Hematopoietic multipotent progenitor cell treated with erythropoietin and hydrocortisone succinate and interleukin-3 and kit ligand, for 4 days (in vitro differentiated cells): ENCODE data around the gene SUGCT.
"Not testable (repeated sequence)": the region's sequence is repeated elsewhere in the genome, so short reads cannot be mapped to it uniquely, and the experiment has no call there.

ENCODE experiments used
- DNase-seq: peaks from one replicate; pipeline ENCODE4 v3.0.0-alpha.2; 2015

SUGCT gene

DNA sequence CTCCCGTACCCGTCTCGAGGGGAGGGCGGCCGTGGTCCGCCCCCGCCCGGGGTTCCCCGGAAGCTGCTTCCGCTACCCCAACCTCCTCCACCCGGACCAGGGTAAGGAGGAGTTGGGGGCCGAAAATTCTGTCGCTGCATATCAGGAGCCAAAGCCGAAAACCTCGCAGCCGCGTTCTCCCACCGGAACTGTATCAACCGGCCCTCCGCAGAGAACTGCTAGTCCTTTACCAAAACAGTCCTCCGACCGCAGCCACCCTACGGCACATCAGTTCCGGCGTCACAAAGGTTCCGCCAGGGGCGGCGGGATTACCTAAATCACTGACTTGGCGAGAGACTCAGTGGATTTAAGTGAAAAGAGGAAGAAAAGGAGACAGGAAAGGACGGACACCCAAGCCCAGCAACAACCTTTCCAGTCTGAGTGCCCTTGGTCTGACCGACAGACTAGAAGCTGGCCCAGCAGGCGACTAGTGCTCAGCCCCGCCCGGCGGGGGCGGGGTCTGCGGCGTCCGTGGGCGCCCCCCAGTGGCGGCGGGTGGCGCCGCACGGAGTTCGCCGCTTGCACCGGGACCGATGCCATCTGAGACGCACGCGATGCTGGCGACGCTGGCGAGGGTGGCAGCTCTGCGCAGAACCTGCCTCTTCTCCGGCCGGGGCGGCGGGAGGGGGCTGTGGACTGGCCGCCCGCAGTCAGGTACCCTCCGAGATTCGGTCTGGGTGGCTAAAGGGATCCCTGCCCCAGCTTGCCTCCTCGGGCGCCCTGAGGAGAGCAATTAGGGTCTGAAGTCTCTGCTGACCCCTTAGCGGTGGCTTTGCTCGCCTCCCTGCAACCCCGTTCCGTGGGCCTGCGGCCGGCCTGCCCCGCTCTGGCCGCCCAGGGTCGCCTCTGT, at the start of gene SUGCT, which contains the start of gene MPLKIP:
TSS of gene SUGCT (plus strand) at position 578 of the 889 bp plus-strand sequence.
TSS of gene MPLKIP (minus strand) at position 195 of the 889 bp plus-strand sequence. CDS start at position 140, 55 bp downstream.
- DNase-seq, result peak; percentile 93

GRCh38 chr7:40092182-40092581, 42.6 kb upstream of the SUGCT start:
- no peak for DNase-seq

- no peak for DNase-seq
These were observed 41.0 kb upstream of the SUGCT start for GRCh38 chr7:40093631-40094350.

DNA sequence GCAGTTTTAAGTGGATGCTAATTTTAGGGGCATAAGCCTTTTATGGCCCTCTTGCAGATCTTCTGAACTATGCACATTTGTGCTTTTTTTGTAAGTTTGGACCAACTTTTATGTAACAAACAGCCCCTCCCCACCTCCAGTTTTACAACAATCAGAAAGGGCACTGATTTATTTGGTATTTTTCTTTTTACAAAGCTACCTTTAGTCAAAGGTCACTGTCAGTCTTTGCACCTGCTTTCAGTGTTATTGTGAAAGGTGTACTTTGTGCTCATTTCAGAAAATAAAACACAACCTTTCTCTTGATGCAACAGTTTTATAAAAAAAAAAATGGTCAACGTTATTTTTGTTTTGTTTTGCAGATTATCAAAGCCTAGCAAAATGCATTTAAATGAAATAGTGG, 39.6 kb upstream of the SUGCT start:
- DNase-seq, result no peak

DNA sequence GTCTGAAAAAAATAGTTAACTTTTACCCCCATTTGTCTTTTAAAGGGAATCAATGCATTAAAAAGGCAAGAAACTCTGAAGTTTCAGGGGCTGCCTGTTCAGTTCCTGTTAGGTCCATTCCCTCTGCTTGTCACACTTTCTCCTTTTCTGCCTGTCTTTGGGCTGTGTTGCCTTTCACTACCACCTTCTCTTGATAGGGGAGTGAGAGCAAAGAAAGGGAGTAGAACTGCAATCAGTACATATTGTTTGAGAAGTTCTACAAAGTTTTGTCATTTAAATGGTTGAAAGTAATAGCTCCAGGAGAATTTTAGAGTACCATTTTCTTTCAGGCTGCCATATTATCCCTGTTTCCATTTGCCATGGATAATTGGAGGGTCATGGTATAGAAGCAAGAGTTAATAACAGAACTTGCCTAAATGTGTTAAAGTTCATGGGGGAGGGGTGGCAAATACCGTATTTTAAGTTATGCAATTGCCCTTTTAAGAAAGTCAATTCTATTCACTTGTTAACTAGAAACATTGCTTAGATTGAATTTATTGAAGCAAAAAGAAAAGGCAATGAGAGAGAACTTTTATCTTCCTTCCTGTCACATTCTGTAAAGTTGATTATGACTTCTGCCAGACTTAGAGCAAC, 39.0 kb upstream of the SUGCT start:
- DNase-seq, result no peak

GRCh38 chr7:40097728-40098127, 37.1 kb upstream of the SUGCT start:
- DNase-seq, result no peak

DNA sequence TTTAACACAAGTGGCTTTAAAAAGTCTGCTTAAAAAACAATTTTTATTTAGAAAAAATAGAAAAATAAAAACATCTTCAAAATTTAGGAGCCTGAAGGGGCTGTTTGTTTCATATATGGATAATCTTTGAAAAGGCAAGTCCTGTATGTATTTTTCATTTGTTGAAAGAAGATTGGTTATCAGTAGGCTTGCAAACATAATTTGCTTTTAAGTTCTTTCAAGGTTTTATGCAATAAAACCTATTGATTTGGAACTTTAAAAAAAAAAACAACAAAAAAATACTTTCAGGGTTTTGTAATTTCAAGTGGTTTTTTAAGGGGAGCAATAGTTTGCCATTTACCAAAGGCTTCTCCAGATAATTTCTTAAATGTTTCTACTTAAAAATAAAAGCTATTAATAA, 36.0 kb upstream of the SUGCT start:
- no peak for DNase-seq

GRCh38 chr7:40099837-40100236, 35.0 kb upstream of the SUGCT start:
- no peak for DNase-seq

GRCh38 chr7:40101201-40101600, 33.6 kb upstream of the SUGCT start:
- DNase-seq, result no peak

- DNase-seq, result no peak
These were observed 31.9 kb upstream of the SUGCT start for GRCh38 chr7:40102897-40103296.

DNA sequence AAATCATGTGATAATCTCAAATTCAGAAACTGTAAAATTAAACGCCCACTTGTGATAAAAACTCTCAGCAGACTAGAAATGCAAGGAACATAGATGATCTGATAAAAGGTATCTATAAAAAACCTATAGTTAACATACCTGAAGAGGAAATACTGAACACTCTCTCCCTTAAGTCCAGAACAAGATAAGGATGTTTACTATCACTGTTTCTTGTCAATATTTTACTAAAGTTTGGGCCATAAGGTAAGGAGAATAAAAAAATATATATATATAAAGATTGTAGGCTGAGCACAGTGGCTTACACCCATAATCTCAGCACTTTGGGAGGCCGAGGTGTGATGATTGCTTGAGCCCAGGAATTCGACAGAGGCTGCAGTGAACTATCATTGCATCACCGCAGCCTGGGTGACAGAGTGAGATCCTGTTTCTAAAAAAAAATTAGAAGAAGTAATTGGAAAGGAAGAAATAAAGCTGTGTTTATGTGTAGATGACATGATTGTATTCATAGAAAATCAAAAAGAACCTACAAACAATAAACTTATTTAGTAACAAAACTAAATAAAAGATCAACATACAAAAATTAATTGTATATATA, 28.8 kb upstream of the SUGCT start:
- no peak for DNase-seq

DNA sequence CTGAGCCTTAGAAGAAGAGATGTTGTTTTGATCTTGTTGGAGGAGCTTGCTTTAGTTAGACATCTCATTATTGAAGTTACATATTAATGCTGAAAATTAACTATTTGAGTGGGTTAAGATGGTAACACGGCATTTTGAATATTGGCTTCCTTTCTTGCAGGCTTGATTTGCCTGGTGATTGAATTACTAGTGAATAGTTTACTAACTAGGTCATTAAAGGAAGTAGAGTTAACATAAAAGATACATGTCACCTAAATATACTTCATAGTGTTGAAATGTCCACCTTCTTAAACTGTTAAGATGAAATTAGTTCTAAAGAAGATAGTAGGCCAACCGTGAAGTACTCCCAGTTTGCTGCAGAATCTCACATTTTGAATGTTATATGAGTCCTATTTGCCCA, 18.9 kb upstream of the SUGCT start:
- no peak for DNase-seq

GRCh38 chr7:40117199-40117598, 17.6 kb upstream of the SUGCT start:
- DNase-seq, result not testable (repeated sequence)

DNA sequence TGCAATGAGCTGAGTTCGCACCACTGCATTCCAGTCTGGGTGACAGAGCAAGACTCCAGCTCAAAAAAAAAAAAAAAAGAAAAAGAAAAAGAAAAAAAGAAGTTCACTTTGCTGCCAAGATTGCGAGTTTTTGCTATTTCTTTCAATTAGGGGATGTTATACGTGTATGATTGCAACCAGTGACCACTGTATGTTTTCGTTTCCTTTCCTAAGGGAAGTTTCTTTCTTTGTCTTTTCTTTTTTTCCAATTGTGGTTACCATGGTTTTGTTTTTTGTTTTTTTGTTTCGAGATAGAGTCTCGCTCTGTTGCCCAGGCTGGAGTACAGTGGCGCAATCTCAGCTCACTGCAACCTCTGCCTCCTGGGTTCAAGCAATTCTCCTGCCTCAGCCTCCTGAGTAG, 16.6 kb upstream of the SUGCT start:
- not testable (repeated sequence) for DNase-seq

DNA sequence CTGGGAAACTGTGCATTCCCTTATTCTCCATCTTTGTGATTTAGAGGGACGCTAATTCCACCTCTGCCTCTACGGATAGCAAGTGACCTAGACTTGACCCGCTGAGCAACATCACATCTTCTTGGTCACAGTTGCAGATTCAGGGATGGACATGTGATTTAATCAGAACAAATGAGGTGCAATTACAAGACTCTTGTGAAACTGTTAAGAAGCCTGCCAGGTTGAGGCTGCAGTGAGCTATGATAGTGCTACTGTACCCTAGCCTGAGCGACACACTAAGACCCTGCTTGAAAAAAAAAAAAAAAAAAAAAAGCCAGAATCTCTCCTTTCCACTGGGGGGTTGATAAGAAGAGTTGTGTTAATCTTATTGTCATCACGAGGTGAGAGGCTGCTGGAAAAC, 14.8 kb upstream of the SUGCT start:
- no peak for DNase-seq

DNA sequence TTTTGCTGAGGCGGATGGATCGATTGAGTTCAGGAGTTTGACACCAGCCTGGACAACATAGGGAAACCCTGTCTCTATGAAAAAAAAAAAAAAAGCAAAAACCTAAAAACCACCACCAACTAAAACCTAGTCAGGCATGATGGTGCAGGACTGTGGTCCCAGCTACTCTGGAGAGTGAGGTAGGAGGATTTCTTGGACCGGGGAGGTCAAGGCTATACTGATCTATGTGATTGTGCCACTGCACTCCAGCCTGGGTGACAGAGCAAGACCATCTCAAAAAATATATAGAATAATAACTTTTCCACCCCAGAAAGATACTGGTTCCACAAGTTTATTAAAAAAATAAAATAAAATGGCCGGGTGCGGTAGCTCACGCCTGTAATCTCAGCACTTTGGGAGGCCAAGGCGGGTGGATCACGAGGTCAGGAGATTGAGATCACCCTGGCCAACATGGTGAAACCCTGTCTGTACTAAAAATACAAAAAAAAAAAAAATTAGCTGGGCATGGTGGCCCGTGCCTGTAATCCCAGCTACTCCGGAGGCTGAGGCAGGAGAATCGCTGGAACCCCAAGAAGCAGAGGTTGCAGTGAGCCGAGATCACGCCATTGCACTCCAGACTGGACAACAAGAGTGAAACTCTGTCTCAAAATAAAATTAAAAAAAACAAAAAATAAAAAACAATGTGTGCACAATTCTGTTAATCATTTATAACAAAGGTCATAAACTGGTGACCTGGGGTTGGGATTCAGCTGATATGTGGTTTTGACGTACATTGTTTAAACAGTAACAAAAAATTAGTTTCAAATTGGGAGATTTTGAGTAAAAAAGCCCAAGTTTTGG, 12.5 kb upstream of the SUGCT start:
- DNase-seq, result not testable (repeated sequence)

- no peak for DNase-seq
These were observed 11.9 kb upstream of the SUGCT start for GRCh38 chr7:40122940-40123254.

GRCh38 chr7:40133561-40134427, 1.0 kb upstream of the SUGCT start:
- peak; percentile 63 for DNase-seq

GRCh38 chr7:40135317-40135610, 459 bp downstream of the SUGCT start:
- peak; percentile 27 for DNase-seq

DNA sequence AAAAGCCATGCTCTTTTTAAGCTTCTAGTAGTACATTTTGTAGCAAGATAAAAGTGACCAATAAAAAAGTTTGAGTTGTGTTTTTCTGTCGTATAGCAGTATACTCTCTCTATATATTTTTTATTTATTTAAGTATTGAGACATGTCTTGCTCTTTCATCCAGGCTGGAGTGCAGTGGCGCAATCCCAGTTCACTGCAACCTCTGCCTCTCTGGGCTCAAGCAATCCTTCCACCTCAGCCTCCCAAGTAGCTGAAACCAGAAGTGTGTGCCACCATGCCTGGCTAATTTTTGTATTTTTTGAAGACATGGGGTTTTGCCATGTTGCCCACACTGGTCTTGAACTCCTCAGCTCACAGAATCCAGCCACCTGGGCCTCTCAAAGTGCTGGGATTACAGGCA, 2.8 kb downstream of the SUGCT start:
- no peak for DNase-seq

- no peak for DNase-seq
These were observed 4.2 kb downstream of the SUGCT start for GRCh38 chr7:40138973-40139372.

- DNase-seq, result not testable (repeated sequence)
These were observed 5.1 kb downstream of the SUGCT start for GRCh38 chr7:40139891-40140290.
